Measurements from ENCODE around the gene IL9.
"Not testable (repeated sequence)": the region's sequence is repeated elsewhere in the genome, so short reads cannot be mapped to it uniquely, and the experiment has no call there.

The IL9 gene

GRCh38 chr5:135869276-135869675, 26.4 kb downstream of the IL9 start:
- DNase-seq (ENCODE audit: low read depth, low spot score): no peak

GRCh38 chr5:135868681-135869080, 27.0 kb downstream of the IL9 start:
- DNase-seq (ENCODE audit: low read depth, low spot score): no peak

GRCh38 chr5:135867599-135867998, 28.0 kb downstream of the IL9 start:
- no peak for DNase-seq (ENCODE audit: low read depth, low spot score)

- no peak for DNase-seq (ENCODE audit: low read depth, low spot score)
These were observed 29.6 kb downstream of the IL9 start for GRCh38 chr5:135866016-135866415.

- DNase-seq (ENCODE audit: low read depth, low spot score): no peak
These were observed 30.9 kb downstream of the IL9 start for GRCh38 chr5:135864503-135865435.

GRCh38 chr5:135862744-135863143, 32.9 kb downstream of the IL9 start:
- DNase-seq (ENCODE audit: low read depth, low spot score): no peak

- no peak for DNase-seq (ENCODE audit: low read depth, low spot score)
These were observed 33.6 kb downstream of the IL9 start for GRCh38 chr5:135862086-135862485.

- DNase-seq (ENCODE audit: low read depth, low spot score): no peak
These were observed 34.0 kb downstream of the IL9 start for GRCh38 chr5:135861641-135862040.

- no peak for DNase-seq (ENCODE audit: low read depth, low spot score)
These were observed 36.0 kb downstream of the IL9 start for GRCh38 chr5:135859641-135860040.

- DNase-seq (ENCODE audit: low read depth, low spot score): not testable (repeated sequence)
These were observed 36.5 kb downstream of the IL9 start for GRCh38 chr5:135859186-135859585.

- DNase-seq (ENCODE audit: low read depth, low spot score): no peak
These were observed 37.9 kb downstream of the IL9 start for GRCh38 chr5:135857630-135858311.

- no peak for DNase-seq (ENCODE audit: low read depth, low spot score)
These were observed 43.5 kb downstream of the IL9 start for GRCh38 chr5:135851915-135852845.

- no peak for DNase-seq (ENCODE audit: low read depth, low spot score)
These were observed 44.3 kb downstream of the IL9 start for GRCh38 chr5:135851186-135851914.

GRCh38 chr5:135850671-135851070, 45.0 kb downstream of the IL9 start:
- DNase-seq (ENCODE audit: low read depth, low spot score): no peak

- DNase-seq (ENCODE audit: low read depth, low spot score): no peak
These were observed 45.4 kb downstream of the IL9 start for GRCh38 chr5:135850231-135850630.

GRCh38 chr5:135847976-135848375, 47.7 kb downstream of the IL9 start:
- no peak for DNase-seq (ENCODE audit: low read depth, low spot score)

- DNase-seq (ENCODE audit: low read depth, low spot score): no peak
These were observed 49.3 kb downstream of the IL9 start for GRCh38 chr5:135846311-135846710.

- DNase-seq (ENCODE audit: low read depth, low spot score): no peak
These were observed 51.9 kb downstream of the IL9 start for GRCh38 chr5:135843571-135844337.

- no peak for DNase-seq (ENCODE audit: low read depth, low spot score)
These were observed 52.9 kb downstream of the IL9 start for GRCh38 chr5:135842737-135843136.

All from ELF-1 (cell line).